GM21619 (cell line): ENCODE measurements around the gene GTF3C5.
"Not testable (repeated sequence)": the region's sequence is repeated elsewhere in the genome, so short reads cannot be mapped to it uniquely, and the experiment has no call there.

Source experiments
- ATAC-seq: cut with Tn5 transposase; IDR thresholded peaks from one replicate; pipeline ENCODE4 v1.9.1; 2021; ENCODE audit not compliant: unreplicated experiment

The GTF3C5 gene

DNA sequence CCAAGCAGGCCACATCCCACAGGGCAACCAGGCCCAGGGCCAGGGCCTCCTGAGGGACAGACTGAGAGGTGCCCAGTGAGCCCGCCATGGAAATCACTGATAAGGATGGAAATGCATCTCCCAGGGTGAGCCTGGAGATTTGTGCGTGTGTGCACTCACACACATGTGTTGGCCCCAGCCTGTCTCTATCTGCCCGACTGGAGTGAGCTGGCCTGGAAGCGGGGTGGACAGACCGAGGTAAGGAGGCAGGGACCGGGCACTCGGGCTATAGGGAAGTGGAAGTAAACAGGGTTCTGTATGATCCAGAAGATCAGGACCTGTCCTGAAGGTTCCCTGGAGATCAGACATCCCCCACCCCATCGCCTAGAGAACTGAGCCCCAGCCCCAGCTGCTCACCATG lies 34.9 kb upstream of the GTF3C5 start:
- no peak for ATAC-seq

DNA sequence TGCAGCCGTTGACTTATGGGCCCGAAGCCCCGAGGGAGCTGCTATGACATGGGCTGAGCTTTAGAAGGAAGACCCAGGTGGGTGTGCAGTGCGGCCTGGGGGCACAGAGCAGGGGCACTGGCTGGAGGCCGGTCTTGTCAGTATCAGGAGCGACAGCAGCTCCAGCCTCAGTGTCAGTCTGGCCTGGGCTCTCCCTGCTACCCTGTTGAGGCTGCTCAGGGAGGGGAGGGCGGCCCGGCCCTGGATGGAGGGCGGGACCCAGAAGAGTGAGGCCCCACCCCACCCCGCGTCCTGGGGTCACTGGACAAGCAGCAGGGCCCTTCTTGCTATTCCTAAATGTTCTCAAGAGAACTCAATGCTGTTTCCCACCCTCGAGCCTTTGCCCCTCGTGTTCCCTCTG lies 34.3 kb upstream of the GTF3C5 start:
- no peak for ATAC-seq

DNA sequence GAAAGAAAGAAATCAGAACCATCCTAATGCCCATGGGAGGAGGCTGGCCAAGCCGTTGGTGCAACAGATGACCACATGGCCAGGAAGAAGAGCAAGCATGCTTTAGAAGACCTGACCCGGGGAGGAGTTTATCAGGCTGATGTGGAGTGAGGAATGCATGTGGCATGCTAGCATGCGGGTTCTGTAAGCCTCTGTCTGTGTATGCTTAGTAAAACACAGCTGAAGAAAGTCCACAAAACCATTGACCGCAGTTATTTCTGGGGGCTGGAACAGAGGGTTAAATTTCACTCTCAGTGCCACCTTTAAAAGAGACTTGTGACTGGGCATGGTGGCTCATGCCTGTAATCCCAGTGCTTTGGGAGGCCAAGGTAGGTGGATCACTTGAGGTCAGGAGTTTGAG lies 33.2 kb upstream of the GTF3C5 start:
- no peak for ATAC-seq

DNA sequence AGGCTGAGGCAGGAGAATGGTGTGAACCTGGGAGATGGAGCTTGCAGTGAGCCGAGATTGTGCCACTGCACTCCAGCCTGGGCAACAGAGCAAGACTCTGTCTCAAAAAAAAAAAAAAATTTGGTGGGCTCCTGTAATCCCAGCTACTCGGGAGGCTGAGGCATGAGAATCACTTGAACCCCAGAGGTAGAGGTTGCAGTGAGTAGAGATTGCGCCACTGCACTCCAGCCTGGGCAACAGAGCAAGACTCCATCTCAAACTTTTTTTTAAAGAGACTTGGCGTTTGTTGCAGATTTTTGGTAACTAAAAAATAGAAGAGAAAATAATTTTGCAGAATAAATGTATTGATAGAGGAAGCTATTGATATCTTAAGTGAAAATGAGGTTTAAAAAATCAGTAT lies 32.6 kb upstream of the GTF3C5 start:
- ATAC-seq = not testable (repeated sequence)

DNA sequence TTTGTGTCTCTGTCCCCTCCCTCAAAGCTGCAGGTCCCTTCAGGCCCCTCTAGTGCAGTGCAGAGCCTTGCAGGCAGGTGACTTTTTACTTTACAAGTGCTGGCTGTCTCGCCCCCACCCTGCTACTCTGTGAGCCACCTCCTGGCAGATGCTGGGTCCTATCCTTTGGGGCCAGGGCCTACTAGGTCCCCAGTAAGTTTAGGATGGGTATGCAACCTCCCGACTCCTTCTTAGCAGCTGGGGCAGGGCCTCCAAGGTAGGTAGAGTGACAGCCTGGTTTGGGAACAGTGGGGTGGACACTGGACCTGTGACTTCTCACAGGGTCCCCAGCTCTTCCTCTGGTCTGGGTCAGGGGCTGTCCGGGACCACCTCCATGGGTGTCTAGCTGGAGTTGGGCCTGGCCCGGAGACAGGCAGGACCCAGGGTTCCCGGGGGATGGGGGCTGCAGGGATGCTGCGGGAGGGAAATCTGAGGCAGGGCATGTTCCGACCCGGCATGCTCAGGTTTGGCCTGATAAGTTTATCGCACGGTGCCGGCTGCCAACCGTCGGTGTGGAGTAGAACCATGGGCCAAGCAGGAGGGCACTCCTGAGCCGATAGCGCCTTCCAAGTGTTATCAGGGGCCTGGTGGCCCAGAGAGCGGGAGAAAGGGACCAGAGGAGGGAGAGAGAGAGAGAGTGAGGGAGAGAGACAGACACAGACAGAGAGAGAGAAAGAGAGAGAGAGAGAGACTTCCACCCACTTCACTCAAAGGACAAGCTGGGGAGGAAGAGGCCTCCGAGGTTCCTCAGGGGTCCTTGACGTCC lies 31.8 kb upstream of the GTF3C5 start:
- no peak for ATAC-seq

DNA sequence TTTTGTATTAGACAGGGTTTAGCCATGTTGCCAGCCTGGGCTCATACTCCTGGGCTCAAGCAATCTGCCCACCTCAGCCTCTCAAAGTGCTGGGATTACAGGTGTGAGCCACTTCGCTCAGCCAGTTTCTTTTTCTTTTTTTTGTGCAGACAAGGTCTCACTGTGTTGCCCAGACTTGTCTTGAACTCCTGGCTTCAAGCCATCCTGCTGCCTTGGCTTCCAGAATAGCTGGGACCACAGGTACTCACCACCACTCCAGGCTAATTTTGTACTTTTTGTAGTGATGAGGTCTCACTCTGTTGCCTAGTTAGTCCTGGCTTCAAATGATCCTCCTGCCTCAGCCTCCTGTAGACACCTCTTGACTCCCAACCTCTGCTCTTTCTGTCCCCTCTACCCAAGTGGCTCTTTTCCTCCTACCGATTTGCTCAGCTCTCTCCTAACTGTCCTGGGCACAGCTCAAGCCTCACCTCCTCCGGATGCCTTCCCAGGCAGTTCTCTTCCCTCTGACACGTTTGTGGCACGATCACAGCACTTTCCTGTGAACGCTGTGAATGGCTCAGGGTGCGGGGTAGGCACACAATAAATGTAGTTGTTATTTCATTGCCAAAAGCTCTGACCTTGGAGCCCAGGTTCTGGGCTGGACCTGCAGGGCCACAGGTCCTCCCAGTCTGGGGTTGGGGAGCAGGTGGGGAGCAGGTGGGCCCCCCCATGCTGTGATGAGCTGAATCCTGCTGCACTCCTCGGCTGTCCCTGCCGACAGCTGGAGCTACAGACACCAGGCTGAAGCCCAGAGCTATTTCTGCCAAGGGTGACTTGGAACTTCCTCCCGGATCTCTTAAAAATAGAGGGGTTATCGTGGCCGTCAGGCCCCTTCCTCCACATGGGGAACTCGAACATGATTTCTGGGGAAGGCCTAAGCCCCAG lies 28.4 kb upstream of the GTF3C5 start:
- no peak for ATAC-seq

DNA sequence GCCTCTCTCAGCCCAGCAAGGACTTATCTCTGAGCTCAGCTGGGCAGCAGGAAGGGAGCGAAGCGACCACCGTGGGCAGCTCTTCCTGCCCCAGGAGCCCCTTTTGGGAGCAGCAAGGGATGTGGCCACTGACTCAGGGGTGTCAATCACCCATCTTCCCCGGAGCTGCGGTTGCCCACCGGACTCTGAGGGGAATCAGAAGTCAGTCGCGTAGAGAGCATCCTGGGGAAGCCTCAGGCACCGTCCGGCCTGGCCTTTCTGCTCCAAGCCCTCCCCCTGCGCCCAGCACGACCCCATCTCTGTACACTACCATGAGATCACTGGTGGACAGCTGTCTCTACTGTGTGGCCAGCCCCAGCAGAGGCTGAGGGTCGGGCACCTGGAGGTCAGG lies 27.7 kb upstream of the GTF3C5 start:
- no peak for ATAC-seq

DNA sequence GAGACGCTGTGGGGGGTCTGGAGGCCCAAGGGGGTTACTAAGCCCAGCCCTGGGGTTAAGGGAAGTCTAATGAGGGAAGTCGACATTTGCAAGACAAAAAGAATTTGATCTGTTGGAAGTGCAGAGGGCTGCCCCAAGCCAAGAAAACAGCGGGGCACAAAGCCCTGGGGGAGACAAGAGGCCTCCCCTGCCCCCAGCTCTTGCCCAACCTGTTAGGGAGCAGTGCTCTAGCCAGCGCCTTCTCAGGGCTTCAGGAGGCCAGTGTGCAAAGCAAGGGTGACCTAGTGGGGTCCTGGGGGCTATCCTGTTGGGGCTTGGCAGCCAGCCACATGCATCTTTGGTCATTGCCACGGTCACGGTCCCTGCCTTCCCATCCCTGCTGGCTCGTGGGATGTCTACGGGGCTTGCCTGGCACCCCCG lies 27.1 kb upstream of the GTF3C5 start:
- ATAC-seq = no peak

DNA sequence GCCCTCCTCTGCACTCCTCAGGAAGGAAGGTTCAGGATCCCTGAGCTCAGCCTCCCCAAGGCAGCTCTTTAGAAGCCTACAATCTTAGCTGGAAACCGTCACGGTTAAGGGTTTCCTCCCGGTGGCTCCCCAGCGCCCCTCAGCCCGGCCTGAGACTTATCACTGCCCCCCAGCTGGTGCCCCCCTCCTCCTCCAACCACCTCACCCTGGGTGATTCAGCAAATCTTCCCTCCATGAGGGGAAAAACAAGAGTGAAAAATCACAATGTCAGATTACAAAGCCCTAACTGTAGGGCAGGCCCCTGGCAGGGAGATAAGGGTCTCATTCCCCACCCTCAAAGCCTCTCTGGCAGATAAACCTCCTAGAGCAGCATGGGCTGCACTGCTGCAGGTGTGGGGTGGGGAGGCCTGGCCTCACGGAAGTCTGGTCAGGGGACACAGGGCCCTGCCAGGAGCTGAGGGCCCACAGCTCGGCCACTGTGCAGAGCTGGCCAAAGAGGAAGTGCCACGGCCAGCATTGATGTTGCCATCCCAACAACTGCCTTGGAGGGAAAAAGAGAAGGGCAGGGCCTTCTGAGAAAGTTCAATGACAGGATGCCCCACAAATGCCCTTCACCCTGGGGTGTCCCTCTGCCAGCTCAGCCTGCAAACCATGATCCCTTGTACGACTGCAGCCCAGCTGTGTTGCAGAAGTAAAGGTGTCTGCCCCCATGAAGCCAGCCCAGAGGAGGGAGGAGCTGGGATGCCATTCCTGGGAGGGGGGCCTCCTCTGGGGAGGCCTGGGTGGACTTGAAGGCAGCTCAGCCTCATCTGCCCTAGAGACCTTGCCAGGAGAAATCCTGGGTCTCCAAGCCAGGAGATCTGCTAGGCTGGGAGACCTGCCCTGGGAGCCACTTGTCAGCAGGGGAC lies 26.5 kb upstream of the GTF3C5 start:
- no peak for ATAC-seq

DNA sequence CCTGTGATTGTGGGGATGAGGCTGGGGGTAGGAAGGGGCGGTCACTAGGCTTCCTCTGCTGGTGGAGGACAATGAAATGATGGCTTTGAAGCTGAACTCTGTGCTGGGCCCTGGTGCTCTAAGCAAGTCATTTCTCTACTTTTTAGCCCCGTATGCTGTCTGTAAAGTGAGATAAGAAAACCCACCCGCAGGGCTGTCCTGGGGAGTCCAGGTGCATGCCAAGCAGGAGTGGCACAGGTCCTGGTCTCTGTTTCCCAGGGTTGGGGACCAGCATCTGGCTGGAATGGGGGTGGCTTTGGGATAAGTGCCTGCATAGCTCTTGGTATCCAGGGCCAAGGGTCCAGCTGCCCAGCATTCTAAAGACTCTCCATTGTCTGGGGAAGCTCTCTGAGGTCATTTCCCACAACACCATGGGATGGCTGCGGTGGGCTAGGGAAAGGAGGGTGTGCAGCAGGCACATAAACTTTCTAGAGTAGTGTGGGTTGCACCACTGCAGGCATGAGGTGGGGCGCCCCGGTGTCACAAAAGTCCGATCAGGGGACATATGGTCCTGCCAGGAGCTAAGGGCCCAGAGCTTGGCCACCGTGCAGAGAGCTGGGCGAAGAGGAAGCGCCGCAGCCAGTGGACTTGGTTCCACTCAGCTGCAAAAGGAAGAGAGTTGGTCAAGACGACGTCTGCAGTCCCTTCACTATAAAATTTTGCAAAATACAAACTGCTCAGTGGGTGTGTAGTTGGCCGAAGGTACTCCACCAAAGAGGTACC lies 25.6 kb upstream of the GTF3C5 start:
- no peak for ATAC-seq

DNA sequence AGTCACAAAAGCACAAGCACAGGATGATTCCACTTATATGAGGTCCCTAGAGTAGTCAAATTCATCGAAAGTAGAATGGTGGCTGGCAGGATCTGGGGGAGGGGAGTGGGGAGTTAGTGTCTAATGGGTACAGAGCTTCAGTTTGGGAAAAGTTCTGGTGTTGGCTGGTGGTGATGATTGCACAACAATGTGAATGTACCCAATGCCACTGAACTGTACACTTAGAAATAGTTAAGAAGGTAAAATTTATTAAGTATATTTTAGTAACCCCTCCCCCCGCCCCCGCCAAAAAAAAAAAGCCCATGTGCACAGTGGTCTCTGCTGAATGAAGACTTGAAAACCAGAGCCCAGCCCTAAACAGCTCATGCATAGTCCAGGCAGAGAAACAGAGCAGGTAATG lies 24.8 kb upstream of the GTF3C5 start:
- no peak for ATAC-seq

DNA sequence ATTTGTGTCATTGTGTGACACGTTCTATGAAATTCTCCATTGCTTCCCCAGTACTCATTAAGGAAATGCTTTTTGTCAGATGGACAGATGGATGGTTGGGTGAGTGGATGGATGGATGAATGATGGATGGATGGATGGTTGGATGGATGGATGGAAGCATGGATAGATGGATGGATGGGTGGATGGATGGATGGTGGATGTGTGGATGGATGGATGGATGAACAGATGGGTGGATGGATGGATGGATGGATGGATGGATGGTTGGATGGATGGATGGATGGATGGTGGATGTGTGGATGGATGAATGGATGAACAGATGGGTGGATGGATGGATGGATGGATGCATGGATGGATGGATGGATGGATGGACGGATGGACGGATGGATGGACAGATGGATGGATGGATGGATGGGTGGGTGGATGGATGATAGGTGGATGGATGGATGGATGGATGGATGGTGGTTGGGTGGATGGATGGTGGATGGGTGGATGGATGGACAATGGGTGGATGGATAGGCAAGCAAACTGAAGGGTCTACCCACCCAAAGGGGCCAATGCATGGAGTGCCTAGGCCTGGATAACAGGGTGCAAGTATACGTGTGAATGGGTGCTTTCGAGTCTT lies 24.0 kb upstream of the GTF3C5 start:
- no peak for ATAC-seq

DNA sequence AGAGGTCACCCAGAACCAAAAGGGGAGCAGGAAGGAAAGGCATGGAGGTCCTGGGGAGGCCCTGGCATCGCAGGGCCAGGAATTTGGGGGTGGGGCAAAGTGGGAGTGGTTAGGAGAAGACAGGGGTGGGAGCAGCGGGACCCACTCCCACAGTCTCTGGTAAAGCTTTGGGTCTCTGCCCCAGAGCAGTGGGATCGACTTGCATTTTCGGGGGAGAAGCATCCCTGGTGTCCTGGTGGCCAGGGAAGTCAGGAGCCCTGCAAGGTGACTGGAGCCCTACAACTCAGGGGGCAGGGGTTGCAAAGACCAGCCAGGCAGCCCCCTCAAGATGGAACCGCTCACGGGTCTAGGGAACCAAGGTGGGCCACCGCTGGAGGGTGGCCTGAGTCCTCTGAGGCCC lies 22.4 kb upstream of the GTF3C5 start:
- ATAC-seq = no peak

DNA sequence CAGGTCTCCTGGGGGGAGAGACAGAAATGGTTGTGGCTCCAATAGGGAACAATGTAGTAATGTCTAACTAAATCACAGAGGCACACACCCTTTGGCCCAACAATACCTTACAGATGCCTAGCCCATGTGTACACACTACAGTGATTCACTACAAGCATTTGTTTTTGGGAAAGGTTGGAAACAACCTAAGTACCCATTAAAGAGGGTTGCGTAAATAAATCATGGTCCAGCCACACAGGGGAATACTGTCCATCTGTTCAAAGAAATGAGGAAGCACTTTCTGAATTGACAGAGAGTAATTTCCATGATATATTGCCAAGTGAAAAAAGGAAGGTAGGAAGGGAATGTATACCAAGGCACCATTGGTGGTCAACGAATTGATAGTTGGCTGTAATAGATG lies 22.0 kb upstream of the GTF3C5 start:
- no peak for ATAC-seq

DNA sequence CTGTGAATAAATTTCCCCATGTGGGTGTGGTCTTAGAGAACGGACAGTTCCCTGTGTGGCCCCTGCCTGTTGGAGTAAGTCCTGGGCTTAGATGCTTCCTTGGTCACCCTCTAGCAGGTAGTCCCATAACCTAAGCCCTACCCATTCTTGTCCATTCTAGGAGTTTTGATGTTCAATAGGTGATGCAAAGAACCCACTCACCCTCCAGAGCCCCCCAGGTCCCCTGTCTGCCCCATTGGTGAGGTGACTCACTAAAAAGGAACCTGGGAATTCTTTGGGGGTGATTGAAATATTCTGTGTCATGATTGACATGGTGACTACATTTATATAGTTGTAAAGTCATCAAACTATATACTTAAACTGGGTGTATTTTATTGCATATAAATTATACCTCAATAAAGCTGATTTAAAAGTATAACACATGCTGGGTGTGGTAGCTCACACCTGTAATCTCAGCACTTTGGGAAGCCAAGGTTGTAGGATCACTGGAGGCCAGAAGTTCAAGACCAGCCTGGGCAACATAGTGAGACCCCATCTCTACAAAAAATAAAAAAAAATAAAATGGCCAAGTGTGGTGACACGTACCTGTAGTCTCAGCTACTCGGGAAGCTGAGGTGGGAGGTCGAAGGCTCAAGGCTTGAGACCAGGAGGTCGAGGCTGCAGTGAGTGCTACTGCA lies 20.8 kb upstream of the GTF3C5 start:
- no peak for ATAC-seq

DNA sequence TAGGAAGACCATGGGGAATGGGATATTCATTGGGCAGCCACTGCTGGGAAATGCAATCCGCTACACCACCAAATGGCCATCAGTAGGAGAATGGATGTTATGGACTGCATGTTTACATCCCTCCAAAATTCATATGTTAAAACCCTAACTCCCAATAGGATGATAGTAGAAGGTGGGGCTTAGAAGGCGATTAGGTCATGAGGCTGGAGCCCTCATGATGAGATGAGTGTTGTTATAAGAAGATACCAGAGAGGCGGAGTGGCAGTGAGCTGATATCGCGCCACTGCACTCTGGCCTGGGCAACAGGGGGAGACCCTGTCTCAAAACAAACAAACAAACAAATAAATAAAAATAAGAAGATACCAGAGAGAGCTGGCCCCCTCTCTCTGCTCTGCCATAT lies 16.1 kb upstream of the GTF3C5 start:
- ATAC-seq = no peak

DNA sequence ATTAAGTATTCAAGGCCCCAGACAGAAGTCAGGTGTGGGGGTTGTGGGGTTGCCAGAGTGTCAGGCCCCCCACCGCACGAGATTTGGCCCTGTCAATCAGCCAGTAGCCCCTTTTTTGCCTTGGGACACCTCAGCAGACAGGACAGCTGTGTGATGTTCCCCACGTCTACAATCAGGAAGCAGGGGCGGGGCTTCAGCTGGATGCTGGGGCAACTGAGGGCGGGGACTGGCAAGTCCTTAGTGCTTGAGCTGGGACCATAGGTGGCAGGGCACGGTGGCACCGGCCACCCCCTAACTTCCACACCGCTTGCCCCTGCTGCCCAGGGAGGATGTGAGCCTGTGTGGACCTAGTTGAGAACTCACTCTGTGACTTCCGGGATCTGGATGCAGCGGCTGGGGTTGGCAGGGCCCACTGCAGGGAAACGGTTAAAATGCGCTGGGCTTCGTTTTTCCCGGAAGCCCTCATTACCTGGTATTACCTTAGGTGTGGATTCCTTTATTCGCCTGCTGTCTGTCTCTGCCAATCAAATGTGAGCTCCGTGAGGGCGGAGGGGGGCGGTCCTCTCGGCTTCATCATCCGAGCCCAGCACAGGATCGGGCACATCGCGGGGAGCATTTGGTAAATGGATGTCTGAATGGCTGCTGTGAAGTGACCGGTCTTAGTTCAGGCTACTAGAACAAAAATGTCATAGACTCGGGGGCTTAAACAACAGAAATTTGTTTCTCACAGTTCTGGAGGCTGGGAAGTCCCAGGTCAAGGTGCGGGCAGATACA lies 7.5 kb upstream of the GTF3C5 start:
- no peak for ATAC-seq

DNA sequence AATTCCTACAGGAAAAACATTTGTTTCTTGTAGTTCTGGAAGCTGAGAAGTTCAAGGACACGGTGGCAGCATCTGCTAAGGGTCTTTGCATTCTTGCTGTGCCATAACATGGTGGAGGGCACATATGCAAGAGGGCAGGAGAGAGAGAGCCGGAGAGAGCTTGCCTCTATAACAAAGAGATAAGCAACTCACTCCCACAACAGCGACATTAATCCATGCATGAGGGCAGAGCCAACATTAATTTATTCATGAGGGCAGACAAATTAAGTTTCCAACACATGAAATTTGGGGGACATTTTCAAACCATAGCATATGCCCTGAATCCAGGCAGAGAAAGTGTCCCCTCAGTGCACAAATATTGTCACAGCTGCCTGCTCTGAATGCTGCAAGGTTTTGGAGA lies 4.4 kb upstream of the GTF3C5 start:
- ATAC-seq = no peak

DNA sequence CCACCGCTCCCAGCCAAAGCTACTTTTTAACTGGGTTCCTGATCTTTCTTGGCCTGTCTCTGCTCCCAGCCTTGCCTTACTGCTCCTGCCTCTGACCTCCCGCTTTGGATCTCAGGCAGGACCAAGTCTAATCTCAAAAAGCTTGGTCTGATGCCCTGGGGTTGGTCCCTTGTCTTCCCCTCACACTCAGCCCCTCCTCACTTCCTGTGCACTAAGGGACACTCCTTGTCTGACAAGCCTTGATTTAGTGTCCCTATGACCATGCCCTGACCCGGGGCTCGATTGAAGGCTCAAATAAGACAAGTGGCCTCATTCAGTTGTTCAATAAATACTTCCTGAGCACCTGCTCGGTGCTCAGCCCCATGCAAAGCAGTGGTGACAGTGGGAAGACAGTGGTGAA lies 3.7 kb upstream of the GTF3C5 start:
- no peak for ATAC-seq
